Measurements from ENCODE around the gene SPECC1. TPM values are rescaled to one million over a fixed set of nuclear protein-coding genes. Genes with fewer than 3 reads are reported as not detected.
"Not testable (repeated sequence)": the region's sequence is repeated elsewhere in the genome, so short reads cannot be mapped to it uniquely, and the experiment has no call there.

SPECC1 gene
- total RNA-seq, 1 experiment from 2014 or later: 43.5 TPM

GRCh38 chr17:20159406-20160069 is 150.4 kb downstream of the SPECC1 start:
- H3K27me3 ChIP-seq (ENCODE audit: insufficient read depth, low read length): no peaks in the 10 kb centered on the region
- H3K36me3 ChIP-seq (ENCODE audit: control insufficient read depth in 1 of 2, insufficient read depth in 2 of 2, low read length in 2 of 2): no peaks in the 10 kb centered on the region
- no peak overlapping the region for H3K9ac ChIP-seq (ENCODE audit: low read length)
- H4K20me1 ChIP-seq (ENCODE audit: insufficient read depth): no peaks in the 10 kb centered on the region
- peaks cover 17% of the 10 kb centered on the region; the same call in 1 of the 2 replicates for H3K79me2 ChIP-seq (ENCODE audit: insufficient read depth, low read length)
- RAD21 ChIA-PET (ENCODE audit: low non-redundant PET in 1 of 2, low total read pairs in 2 of 2, uncharacterized antibody in 2 of 2, unreplicated experiment in 2 of 2): no interaction called here
- CTCF ChIA-PET: no interaction called here
- POLR2A ChIA-PET: no interaction called here
- no peaks in the 10 kb centered on the region for H3K9me3 ChIP-seq (ENCODE audit: control insufficient read depth in 1 of 2, insufficient read depth in 1 of 2, low read depth in 1 of 2, low read length in 2 of 2)
- DNase-seq (ENCODE audit: low read depth, low spot score) (no peak), ATAC-seq (no peak)
- H2AFZ ChIP-seq (ENCODE audit: low read depth, low read length, poor library complexity, severe bottlenecking): no peak overlapping the region
- peaks cover 12 to 15% of the 10 kb centered on the region in 2 experiments for H3K4me1 ChIP-seq (ENCODE audit: control insufficient read depth in 1 of 2, insufficient read depth in 2 of 2, low read length in 2 of 2)
- TF ChIP-seq SP1 (IDR thresholded peaks at IDR 0.05; ENCODE audit: low read depth): no peak
- no peak for TF ChIP-seq REST (IDR thresholded peaks at IDR 0.05; ENCODE audit: low read depth)
- no peak for TF ChIP-seq POLR2AphosphoS5 (IDR thresholded peaks at IDR 0.05; ENCODE audit: low read depth, low read length)
- TF ChIP-seq SIN3A (IDR thresholded peaks at IDR 0.05; ENCODE audit: low read depth): no peak
- TF ChIP-seq CTCF (IDR thresholded peaks at IDR 0.05 in 2 of 3, conservative IDR thresholded peaks at IDR 0.05 in 1 of 3; ENCODE audit: borderline replicate concordance in 1 of 3, insufficient read depth in 1 of 3, low read depth in 2 of 3, low read length in 2 of 3): no peak
- no peak for TF ChIP-seq RAD21 (IDR thresholded peaks at IDR 0.05; ENCODE audit: low read depth)
- TF ChIP-seq ZNF274 (IDR thresholded peaks at IDR 0.05; ENCODE audit: low read depth, low read length): no peak
- no peak for TF ChIP-seq FOSL1 (IDR thresholded peaks at IDR 0.05; ENCODE audit: low read depth)
- TF ChIP-seq YY1 (IDR thresholded peaks at IDR 0.05; ENCODE audit: extremely low read depth, insufficient replicate concordance, low read depth, low read length): no peak
- intact Hi-C loops (cut with micrococcal nuclease): no loop called here
- H3K27ac ChIP-seq (ENCODE audit: low read depth, low read length): no peak overlapping the region
- no peak overlapping the region for H3K4me2 ChIP-seq (ENCODE audit: low read length)
- H3K4me3 ChIP-seq (replicated peaks in 1 of 2; ENCODE audit: low read depth in 1 of 2, low read length in 2 of 2): no peak overlapping the region
- no TSS peak for BruUV-seq (replicated peaks)
- H3K9me2 ChIP-seq (ENCODE audit: insufficient read depth): no peaks in the 10 kb centered on the region

GRCh38 chr17:20165516-20165915 is 156.4 kb downstream of the SPECC1 start:
- intact Hi-C loops (cut with micrococcal nuclease); H3K79me2 ChIP-seq (ENCODE audit: insufficient read depth, low read length); H3K9me2 ChIP-seq (ENCODE audit: insufficient read depth); CTCF ChIA-PET; H3K4me3 ChIP-seq (replicated peaks in 1 of 2; ENCODE audit: low read depth in 1 of 2, low read length in 2 of 2); DNase-seq (ENCODE audit: low read depth, low spot score); H3K4me1 ChIP-seq (ENCODE audit: control insufficient read depth in 1 of 2, insufficient read depth in 2 of 2, low read length in 2 of 2); H3K4me2 ChIP-seq (ENCODE audit: low read length); H3K27me3 ChIP-seq (ENCODE audit: insufficient read depth, low read length); H4K20me1 ChIP-seq (ENCODE audit: insufficient read depth); H2AFZ ChIP-seq (ENCODE audit: low read depth, low read length, poor library complexity, severe bottlenecking); ATAC-seq; H3K9me3 ChIP-seq (ENCODE audit: control insufficient read depth in 1 of 2, insufficient read depth in 1 of 2, low read depth in 1 of 2, low read length in 2 of 2); RAD21 ChIA-PET (ENCODE audit: low non-redundant PET in 1 of 2, low total read pairs in 2 of 2, uncharacterized antibody in 2 of 2, unreplicated experiment in 2 of 2); H3K27ac ChIP-seq (ENCODE audit: low read depth, low read length); BruUV-seq (replicated peaks); H3K9ac ChIP-seq (ENCODE audit: low read length); POLR2A ChIA-PET; H3K36me3 ChIP-seq (ENCODE audit: control insufficient read depth in 1 of 2, insufficient read depth in 2 of 2, low read length in 2 of 2): not testable (repeated sequence)

Data from HCT116 (cell line).